Thyroid gland (tissue), 4 donors: ENCODE results near the gene POLR2C.

ENCODE experiments used
- POLR2A ChIP-seq, 2 donors: fragments of 450-650 bp; IDR thresholded peaks; one replicate each; pipeline ENCODE4 v1.6.1; 2017; ENCODE audit warnings: antibody characterized with exemption in 2 of 2, mild to moderate bottlenecking in 2 of 2, moderate library complexity in 1 of 2
- TF ChIP-seq, protein P1 (sequence below), 6 experiments: fragments of 200-600 bp in 3 of 6; fragments of 450-650 bp in 3 of 6; sonication (generic) in 3 of 6; IDR thresholded peaks; one replicate each; pipeline ENCODE4 v1.5.1; 2016 to 2019; ENCODE audit warnings: antibody characterized with exemption in 6 of 6, mild to moderate bottlenecking in 2 of 6, inconsistent platforms in 1 of 6, moderate library complexity in 1 of 6

DNA sequence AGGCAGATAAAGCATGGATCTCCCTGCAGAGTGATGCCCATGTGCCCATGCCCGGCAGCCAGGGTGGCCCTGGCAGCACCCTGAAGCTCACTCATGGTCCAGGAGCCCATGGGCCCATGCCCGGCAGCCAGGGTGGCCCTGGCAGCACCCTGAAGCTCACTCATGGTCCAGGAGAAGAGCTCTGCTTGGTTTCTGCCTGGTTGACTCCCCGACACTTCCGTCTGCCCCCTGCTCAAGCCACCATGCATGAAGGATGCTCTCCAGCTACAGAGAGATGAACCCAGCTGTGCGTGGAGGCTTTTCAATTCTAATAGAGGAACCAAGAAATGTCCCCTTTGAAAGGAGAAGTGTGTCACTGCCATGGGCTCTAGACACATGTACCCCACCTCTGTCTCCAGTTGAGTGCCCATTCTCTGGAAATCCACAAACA lies 49.2 kb upstream of the POLR2C start:
- TF ChIP-seq, protein P1, sequence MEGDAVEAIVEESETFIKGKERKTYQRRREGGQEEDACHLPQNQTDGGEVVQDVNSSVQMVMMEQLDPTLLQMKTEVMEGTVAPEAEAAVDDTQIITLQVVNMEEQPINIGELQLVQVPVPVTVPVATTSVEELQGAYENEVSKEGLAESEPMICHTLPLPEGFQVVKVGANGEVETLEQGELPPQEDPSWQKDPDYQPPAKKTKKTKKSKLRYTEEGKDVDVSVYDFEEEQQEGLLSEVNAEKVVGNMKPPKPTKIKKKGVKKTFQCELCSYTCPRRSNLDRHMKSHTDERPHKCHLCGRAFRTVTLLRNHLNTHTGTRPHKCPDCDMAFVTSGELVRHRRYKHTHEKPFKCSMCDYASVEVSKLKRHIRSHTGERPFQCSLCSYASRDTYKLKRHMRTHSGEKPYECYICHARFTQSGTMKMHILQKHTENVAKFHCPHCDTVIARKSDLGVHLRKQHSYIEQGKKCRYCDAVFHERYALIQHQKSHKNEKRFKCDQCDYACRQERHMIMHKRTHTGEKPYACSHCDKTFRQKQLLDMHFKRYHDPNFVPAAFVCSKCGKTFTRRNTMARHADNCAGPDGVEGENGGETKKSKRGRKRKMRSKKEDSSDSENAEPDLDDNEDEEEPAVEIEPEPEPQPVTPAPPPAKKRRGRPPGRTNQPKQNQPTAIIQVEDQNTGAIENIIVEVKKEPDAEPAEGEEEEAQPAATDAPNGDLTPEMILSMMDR (IDR thresholded peaks at IDR 0.05), result no peak
- no peak for TF ChIP-seq POLR2A (IDR thresholded peaks at IDR 0.05)
